Measurements from ENCODE around the gene MTX1. TPM values are rescaled to one million over a fixed set of nuclear protein-coding genes. Genes with fewer than 3 reads are reported as not detected.

The MTX1 gene
- total and polyA plus RNA-seq, 2 of the 4 experiments (the other 2 are of a cell fraction): 67.2 to 73.7 TPM

GRCh38 chr1:155185783-155186066 is 22.8 kb upstream of the MTX1 start:
- Histone ChIP-seq H4K20me1 (ENCODE audit: insufficient read depth, low read length) (no peaks in the 10 kb centered on the region), H3K23ac (ENCODE audit: low read depth, low read length) (no peak overlapping the region), H3K4ac (ENCODE audit: low read depth, low read length) (no peak overlapping the region), H2BK15ac (ENCODE audit: low read depth, low read length) (no peak overlapping the region), H3K9ac (ENCODE audit: low read depth, low read length) (no peak overlapping the region), H3K56ac (ENCODE audit: extremely low read depth, insufficient read depth, low read length) (no peak overlapping the region), H2BK120ac (ENCODE audit: low read depth, low read length) (no peak overlapping the region), H3K18ac (ENCODE audit: low read depth, low read length) (no peak overlapping the region), H4K8ac (ENCODE audit: low read depth in 2 of 2, low read length in 2 of 2) (no peak overlapping the region), H2AK5ac (ENCODE audit: low read depth, low read length) (no peak overlapping the region), H2BK5ac (ENCODE audit: low read depth, low read length, poor library complexity, severe bottlenecking) (no peak overlapping the region), H3K79me1 (ENCODE audit: low read depth in 1 of 2, low read length in 2 of 2) (no peaks in the 10 kb centered on the region), H3K36me3 (ENCODE audit: control insufficient read depth, insufficient read depth, low read length) (peaks cover 13% of the 10 kb centered on the region), H3K9me3 (ENCODE audit: control insufficient read depth, insufficient read depth, low read length) (no peaks in the 10 kb centered on the region), H3K4me2 (ENCODE audit: low read depth, low read length) (no peak overlapping the region), H3K27me3 (ENCODE audit: control insufficient read depth, insufficient read depth, low read length) (no peaks in the 10 kb centered on the region), H2AFZ (replicated peaks; ENCODE audit: low read length, poor library complexity) (no peak overlapping the region), H4K5ac (ENCODE audit: low read depth, low read length) (no peak overlapping the region), H4K91ac (ENCODE audit: insufficient read depth, low read depth, low read length) (no peak overlapping the region), H3K4me3 (ENCODE audit: insufficient read depth, low read depth, low read length) (no peak overlapping the region), H2BK20ac (ENCODE audit: low read depth, low read length) (no peak overlapping the region), H3K14ac (replicated peaks; ENCODE audit: low read depth, low read length) (no peak overlapping the region), H3K27ac (ENCODE audit: insufficient read depth, low read length) (no peak overlapping the region), H3K9me1 (ENCODE audit: insufficient read depth, low read length) (no peaks in the 10 kb centered on the region), H3K4me1 (ENCODE audit: control insufficient read depth, insufficient read depth, low read length) (no peaks in the 10 kb centered on the region), H2AK9ac (replicated peaks; ENCODE audit: low read depth, low read length, poor library complexity) (no peak overlapping the region)
- ATAC-seq (ENCODE audit: low read depth) (no peak; the same call in 1 of the 2 replicates), DNase-seq (no peak)
- BruUV-seq (replicated peaks): no TSS peak
- TF ChIP-seq RFX5 (IDR thresholded peaks at IDR 0.05; ENCODE audit: low read depth, low read length): no peak
- no peak for TF ChIP-seq BHLHE40 (IDR thresholded peaks at IDR 0.05; ENCODE audit: low read depth, low read length)
- no peak for TF ChIP-seq RCOR1 (IDR thresholded peaks at IDR 0.05; ENCODE audit: insufficient replicate concordance, low read length)
- in situ Hi-C loops (cut with MboI; ENCODE audit: low sequenced_read_pairs) (no loop called here), intact Hi-C loops (cut with micrococcal nuclease) (no loop called here), dilution Hi-C loops (cut with HindIII; ENCODE audit: low sequenced_read_pairs, unreplicated experiment) (no loop called here)
- CTCF ChIA-PET: no interaction called here
- WGBS, 2 experiments (ENCODE audit: extremely low coverage in 2 of 2, insufficient read length in 1 of 2): no CpG with 5 or more reads among the region's 6 CpGs
- POLR2A ChIA-PET (ENCODE audit: unreplicated experiment): no interaction called here
